ENCODE measurements around the gene WHRN. TPM values are rescaled to one million over a fixed set of nuclear protein-coding genes. Genes with fewer than 3 reads are reported as not detected.
A peak's percentile ranks its signal among the peaks of the same experiment; 100 is the strongest.

The WHRN gene
- total and polyA plus RNA-seq, 9 of the 15 experiments (the other 6 are each of a cell fraction or from before 2014, with no cell fraction given) = 0.31 to 14.1 (median 3.0) TPM

DNA sequence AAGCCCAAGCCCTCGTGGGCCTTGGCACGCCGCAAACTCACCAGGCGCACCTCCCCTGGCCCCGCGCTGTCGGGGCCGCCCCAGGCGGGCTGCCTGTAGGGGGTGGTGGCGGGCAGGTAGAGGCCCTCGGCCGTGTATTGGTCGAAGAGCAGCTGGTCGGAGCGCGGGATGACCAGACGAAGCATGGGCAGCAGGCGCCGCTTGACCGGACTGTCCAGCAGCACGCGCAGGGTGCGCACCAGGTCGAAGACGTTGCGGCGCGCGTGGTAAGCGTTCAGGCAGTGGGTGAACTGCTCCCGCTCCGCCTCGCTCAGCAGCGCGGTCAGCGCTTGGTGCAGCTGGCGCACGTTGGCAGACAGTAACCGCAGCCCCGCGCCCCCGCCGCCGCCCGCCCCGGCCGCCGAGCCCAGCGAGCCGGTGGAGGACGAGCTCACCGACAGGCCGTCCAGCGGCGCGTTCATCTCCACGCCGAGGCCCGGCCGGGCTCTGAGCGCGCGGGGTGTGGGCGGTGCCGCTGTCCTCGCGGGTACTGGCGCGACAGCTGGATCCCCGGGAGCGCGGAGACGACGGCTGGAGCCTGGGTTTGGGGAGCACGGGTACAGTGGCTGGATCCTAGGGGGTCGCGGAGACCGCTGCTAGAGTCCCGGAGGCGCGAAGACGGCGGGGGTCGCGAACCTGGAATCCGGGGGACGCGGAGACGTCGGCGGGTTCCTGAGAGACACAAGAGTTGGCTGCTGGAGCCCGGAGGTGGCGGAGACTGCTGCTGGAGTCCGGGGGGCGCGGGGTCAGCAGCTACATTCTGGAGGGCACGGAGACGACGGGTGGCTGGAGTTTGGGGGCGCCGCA is 709 bp downstream of the WHRN start (continued):
- TF ChIP-seq, protein P1, sequence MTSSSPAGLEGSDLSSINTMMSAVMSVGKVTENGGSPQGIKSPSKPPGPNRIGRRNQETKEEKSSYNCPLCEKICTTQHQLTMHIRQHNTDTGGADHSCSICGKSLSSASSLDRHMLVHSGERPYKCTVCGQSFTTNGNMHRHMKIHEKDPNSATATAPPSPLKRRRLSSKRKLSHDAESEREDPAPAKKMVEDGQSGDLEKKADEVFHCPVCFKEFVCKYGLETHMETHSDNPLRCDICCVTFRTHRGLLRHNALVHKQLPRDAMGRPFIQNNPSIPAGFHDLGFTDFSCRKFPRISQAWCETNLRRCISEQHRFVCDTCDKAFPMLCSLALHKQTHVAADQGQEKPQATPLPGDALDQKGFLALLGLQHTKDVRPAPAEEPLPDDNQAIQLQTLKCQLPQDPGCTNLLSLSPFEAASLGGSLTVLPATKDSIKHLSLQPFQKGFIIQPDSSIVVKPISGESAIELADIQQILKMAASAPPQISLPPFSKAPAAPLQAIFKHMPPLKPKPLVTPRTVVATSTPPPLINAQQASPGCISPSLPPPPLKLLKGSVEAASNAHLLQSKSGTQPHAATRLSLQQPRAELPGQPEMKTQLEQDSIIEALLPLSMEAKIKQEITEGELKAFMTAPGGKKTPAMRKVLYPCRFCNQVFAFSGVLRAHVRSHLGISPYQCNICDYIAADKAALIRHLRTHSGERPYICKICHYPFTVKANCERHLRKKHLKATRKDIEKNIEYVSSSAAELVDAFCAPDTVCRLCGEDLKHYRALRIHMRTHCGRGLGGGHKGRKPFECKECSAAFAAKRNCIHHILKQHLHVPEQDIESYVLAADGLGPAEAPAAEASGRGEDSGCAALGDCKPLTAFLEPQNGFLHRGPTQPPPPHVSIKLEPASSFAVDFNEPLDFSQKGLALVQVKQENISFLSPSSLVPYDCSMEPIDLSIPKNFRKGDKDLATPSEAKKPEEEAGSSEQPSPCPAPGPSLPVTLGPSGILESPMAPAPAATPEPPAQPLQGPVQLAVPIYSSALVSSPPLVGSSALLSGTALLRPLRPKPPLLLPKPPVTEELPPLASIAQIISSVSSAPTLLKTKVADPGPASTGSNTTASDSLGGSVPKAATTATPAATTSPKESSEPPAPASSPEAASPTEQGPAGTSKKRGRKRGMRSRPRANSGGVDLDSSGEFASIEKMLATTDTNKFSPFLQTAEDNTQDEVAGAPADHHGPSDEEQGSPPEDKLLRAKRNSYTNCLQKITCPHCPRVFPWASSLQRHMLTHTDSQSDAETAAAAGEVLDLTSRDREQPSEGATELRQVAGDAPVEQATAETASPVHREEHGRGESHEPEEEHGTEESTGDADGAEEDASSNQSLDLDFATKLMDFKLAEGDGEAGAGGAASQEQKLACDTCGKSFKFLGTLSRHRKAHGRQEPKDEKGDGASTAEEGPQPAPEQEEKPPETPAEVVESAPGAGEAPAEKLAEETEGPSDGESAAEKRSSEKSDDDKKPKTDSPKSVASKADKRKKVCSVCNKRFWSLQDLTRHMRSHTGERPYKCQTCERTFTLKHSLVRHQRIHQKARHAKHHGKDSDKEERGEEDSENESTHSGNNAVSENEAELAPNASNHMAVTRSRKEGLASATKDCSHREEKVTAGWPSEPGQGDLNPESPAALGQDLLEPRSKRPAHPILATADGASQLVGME (CRISPR knock-in tag; IDR thresholded peaks at IDR 0.05) = no peak
- TF ChIP-seq SMARCA5 (IDR thresholded peaks at IDR 0.05) (no peak), ZNF143 (CRISPR knock-in tag; IDR thresholded peaks at IDR 0.05) (peak; percentile 36; the same call in 1 of the 2 replicates), MTF1 (CRISPR knock-in tag; IDR thresholded peaks at IDR 0.05; ENCODE audit: borderline replicate concordance) (no peak), ZNF778 (CRISPR knock-in tag; IDR thresholded peaks at IDR 0.05) (no peak), ZNF134 (CRISPR knock-in tag; conservative IDR thresholded peaks at IDR 0.05) (no peak), ZNF263 (CRISPR knock-in tag; IDR thresholded peaks at IDR 0.05; ENCODE audit: borderline replicate concordance) (peak; percentile 84), HNRNPLL (IDR thresholded peaks at IDR 0.05; ENCODE audit: low read depth, low read length, poor library complexity, severe bottlenecking) (peak; percentile 56), MYBL2 (IDR thresholded peaks at IDR 0.05; ENCODE audit: low read depth) (no peak), MYBL2 (CRISPR knock-in tag; IDR thresholded peaks at IDR 0.05; ENCODE audit: borderline replicate concordance) (no peak), ZNF24 (IDR thresholded peaks at IDR 0.05) (0 out of 2 replicates have a peak, but pooled peaks have one; percentile 10), HLTF (IDR thresholded peaks at IDR 0.05) (no peak), NR2C1 (IDR thresholded peaks at IDR 0.05) (no peak), NR2C1 (tag; IDR thresholded peaks at IDR 0.05) (no peak), FOXM1 (IDR thresholded peaks at IDR 0.05; ENCODE audit: low read depth) (no peak), FOXM1 (CRISPR knock-in tag; IDR thresholded peaks at IDR 0.05; ENCODE audit: low read depth) (peak; percentile 90; the same call in 1 of the 2 replicates)
- TF ChIP-seq, protein P2, sequence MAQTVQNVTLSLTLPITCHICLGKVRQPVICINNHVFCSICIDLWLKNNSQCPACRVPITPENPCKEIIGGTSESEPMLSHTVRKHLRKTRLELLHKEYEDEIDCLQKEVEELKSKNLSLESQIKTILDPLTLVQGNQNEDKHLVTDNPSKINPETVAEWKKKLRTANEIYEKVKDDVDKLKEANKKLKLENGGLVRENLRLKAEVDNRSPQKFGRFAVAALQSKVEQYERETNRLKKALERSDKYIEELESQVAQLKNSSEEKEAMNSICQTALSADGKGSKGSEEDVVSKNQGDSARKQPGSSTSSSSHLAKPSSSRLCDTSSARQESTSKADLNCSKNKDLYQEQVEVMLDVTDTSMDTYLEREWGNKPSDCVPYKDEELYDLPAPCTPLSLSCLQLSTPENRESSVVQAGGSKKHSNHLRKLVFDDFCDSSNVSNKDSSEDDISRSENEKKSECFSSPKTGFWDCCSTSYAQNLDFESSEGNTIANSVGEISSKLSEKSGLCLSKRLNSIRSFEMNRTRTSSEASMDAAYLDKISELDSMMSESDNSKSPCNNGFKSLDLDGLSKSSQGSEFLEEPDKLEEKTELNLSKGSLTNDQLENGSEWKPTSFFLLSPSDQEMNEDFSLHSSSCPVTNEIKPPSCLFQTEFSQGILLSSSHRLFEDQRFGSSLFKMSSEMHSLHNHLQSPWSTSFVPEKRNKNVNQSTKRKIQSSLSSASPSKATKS (CRISPR knock-in tag; IDR thresholded peaks at IDR 0.05) = no peak
- TF ChIP-seq, protein P3, sequence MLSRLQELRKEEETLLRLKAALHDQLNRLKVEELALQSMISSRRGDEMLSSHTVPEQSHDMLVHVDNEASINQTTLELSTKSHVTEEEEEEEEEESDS (CRISPR knock-in tag; IDR thresholded peaks at IDR 0.05) = no peak
- TF ChIP-seq, protein P4, sequence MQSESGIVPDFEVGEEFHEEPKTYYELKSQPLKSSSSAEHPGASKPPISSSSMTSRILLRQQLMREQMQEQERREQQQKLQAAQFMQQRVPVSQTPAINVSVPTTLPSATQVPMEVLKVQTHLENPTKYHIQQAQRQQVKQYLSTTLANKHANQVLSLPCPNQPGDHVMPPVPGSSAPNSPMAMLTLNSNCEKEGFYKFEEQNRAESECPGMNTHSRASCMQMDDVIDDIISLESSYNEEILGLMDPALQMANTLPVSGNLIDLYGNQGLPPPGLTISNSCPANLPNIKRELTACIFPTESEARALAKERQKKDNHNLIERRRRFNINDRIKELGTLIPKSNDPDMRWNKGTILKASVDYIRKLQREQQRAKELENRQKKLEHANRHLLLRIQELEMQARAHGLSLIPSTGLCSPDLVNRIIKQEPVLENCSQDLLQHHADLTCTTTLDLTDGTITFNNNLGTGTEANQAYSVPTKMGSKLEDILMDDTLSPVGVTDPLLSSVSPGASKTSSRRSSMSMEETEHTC (IDR thresholded peaks at IDR 0.05) = no peak

All from K562 (cell line).